Subcutaneous adipose tissue (tissue), 4 donors: ENCODE data around the gene EPB41L1. TPM values are rescaled to one million over a fixed set of nuclear protein-coding genes. Genes with fewer than 3 reads are reported as not detected.

Source experiments
- CTCF ChIP-seq: fragments of 450-650 bp; IDR thresholded peaks from one replicate; pipeline ENCODE4 v1.5.1; 2016; ENCODE audit warnings: low read depth, mild to moderate bottlenecking, control low read depth, antibody characterized with exemption, moderate library complexity
- total RNA-seq, 4 donors: library from RNA; depleted of rRNA; stranded (reverse); fragments of >200 nt; gene quantifications; one replicate each; pipeline ENCODE4 v1.1.0, GENCODE V29; 2016

Gene EPB41L1
- total RNA-seq, 4 donors from 2014 or later = 38.1 to 86.1 (median 62.0) TPM

DNA sequence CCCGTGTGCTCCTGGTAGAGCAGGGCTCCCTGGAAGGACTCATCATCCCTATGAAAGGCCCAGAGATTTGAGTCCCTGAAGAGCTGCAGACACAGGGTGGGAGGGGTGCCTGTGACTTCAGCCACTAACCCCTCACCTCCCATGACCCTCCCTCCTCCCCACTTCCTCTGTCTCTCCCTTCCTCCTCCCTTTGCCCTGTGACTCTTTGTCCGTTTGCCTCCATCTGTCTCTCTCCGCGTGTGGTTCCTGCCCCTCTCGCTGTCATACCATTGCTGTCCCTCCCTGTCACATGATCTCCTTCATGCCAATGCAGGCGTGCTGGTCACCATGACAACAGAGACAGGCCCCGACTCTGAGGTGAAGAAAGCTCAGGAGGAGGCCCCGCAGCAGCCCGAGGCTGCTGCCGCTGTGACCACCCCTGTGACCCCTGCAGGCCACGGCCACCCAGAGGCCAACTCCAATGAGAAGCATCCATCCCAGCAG, 19.0 kb downstream of the EPB41L1 start:
- no peak for TF ChIP-seq CTCF

DNA sequence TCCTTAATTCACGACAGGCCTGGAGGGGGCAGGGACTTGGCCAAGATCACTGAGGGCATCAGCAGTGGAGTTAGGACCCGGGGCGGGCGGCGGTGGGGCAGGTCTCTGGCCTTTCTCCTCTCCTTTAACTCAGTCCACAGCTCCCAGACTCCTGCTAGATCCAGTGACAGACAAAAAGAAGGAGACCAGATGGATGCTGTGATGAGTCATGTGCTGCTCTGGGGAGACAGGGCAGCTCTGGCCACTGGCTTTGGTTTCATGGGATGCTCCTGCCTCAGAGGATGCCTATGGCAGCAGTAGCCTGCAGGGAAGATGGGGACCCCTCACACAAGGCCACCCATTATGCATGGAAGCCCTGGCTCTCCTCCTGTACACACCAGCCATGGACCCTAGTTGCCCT, 20.5 kb downstream of the EPB41L1 start:
- TF ChIP-seq CTCF = no peak

DNA sequence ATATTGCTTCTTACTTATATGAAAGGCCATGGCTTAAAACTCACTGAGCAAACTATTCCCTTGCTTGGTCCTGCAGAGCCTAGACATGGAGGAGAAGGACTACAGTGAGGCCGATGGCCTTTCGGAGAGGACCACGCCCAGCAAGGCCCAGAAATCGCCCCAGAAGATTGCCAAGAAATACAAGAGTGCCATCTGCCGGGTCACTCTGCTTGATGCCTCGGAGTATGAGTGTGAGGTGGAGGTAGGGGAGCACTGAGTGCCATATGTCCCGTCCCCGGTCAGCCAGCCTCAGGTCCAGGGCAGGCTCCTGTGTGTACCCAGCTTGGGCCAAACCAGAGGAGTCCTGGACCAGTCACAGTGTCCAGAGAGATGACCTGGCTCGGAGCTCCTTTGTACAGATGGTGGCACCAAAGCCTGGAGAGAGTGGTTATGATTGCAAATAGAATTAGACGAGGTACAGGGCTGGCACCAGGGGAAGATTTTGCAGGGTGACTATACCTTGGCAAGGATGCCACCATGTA, 21.0 kb downstream of the EPB41L1 start:
- no peak for TF ChIP-seq CTCF

- no peak for TF ChIP-seq CTCF
These were observed 23.2 kb downstream of the EPB41L1 start for GRCh38 chr20:36177716-36178115.

DNA sequence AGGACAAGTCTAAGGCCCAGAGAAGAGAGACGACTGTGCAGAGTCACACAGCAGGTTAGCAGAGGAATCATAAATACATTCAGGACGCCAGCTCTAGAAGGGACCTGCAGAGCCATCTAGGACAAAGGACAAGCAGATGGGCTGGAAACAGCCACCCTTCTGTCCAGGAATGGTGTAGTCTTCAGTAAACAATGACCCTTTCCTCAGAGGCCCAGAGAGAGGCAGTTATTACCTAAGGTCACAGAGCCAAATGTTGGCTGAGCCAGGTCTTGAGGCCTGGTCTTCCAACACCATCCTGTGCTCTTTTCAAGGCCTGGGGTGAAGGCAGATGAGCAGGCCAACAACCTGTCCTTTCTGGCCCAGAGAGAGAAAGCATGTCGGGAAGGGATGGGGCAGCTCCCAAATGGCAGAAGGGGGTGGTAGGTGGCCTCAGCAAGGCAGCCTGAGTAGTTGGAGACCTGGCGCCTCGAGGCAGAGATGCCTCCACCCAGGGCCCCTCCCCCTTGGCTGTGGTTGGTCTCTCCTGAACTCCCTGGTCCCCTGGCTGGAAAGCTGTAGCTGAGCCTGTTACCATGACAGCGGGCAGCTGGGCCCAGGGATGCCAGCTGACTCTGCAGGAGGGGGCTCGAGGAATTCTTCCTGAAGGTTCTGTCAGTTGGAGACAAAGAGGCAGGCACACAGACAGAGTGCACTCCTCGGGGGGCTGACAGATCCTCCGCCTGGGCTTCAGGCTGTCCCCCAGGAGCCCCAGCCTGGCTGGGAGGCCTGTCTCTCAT, 24.8 kb downstream of the EPB41L1 start:
- no peak for TF ChIP-seq CTCF

DNA sequence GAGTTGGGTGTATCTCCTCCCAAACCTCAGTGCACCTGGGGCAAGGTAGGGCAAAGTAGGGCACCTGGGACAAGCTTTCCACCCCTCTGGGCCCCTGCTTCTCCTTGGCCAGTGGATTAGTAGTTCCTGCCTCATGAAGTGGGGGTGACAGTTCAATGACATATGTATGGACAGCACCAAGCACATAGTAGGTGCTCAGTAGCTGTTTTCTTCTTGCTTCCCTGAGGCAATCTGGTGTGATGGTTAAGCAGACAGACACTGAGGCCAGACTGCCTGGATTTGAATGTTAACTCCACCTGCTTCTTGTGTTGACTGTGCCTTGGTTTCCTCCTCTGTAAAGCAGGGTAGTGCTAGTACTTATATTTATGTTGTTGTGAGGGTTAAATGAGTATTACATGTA, 25.8 kb downstream of the EPB41L1 start:
- TF ChIP-seq CTCF = no peak

GRCh38 chr20:36181934-36182603, 27.5 kb downstream of the EPB41L1 start:
- no peak for TF ChIP-seq CTCF
